ENCODE results near the gene PTPRN2. TPM values are rescaled to one million over a fixed set of nuclear protein-coding genes. Genes with fewer than 3 reads are reported as not detected.

PTPRN2 gene
- total and polyA plus RNA-seq, 2 of the 13 experiments (the other 11 are each of a cell fraction or from before 2014, with no cell fraction given), result 2.5 to 24.2 TPM

GRCh38 chr7:158519633-158520174 is 67.9 kb downstream of the PTPRN2 start:
- POLR2A ChIA-PET, result no interaction called here
- in situ Hi-C loops (cut with HindIII; ENCODE audit: extremely low pct_ligation_motif_present, low pct_unique_long_range_greater_than_20kb), result no loop called here
- CTCF ChIA-PET (ENCODE audit: low intra/inter-chr PET ratio, low total read pairs), result no interaction called here

More at GRCh38 chr7:158519633-158520174, 67.9 kb downstream of the PTPRN2 start:
- Histone ChIP-seq H3K27me3 (ENCODE audit: control insufficient read depth in 1 of 2, insufficient read depth in 2 of 2, low read length in 2 of 2) (no peaks in the 10 kb centered on the region), H4K20me1 (ENCODE audit: insufficient read depth, low read length) (peaks cover 47% of the 10 kb centered on the region), H3K4me2 (ENCODE audit: low read depth, low read length) (no peak overlapping the region), H3K36me3 (replicated peaks in 1 of 2; ENCODE audit: control insufficient read depth in 1 of 2, insufficient read depth in 2 of 2, low read length in 2 of 2) (peaks cover 7 to 18% of the 10 kb centered on the region in 2 experiments; a peak in 4 of 5 replicates), H3K9me3 (ENCODE audit: low read length) (no peaks in the 10 kb centered on the region), H3K27ac (ENCODE audit: extremely low read length, insufficient read depth, low read length) (no peak overlapping the region), H2AFZ (ENCODE audit: low read length) (no peak overlapping the region), H3K4me3 (replicated peaks in 1 of 3; ENCODE audit: insufficient read depth in 1 of 3, low read depth in 2 of 3, low read length in 3 of 3) (no peak overlapping the region), H3K4me1 (ENCODE audit: insufficient read depth, low read length) (peaks cover 13% of the 10 kb centered on the region), H3K9ac (ENCODE audit: insufficient read depth, low read depth, low read length) (no peak overlapping the region), H3K79me2 (ENCODE audit: insufficient read depth, low read length) (peaks cover 3% of the 10 kb centered on the region)
- 75% methylated on average over 4 of the region's 4 CpGs for WGBS (ENCODE audit: low lambda C conversion rate)
- no peak for ATAC-seq
- DNase-seq (ENCODE audit: low spot score), result no peak
- BruUV-seq (replicated peaks), result no TSS peak
- TF ChIP-seq ZNF639 (CRISPR knock-in tag; conservative IDR thresholded peaks at IDR 0.05) (no peak), ARID4A (CRISPR knock-in tag; IDR thresholded peaks at IDR 0.05; ENCODE audit: borderline replicate concordance) (no peak), HOXA7 (CRISPR knock-in tag; IDR thresholded peaks at IDR 0.05) (no peak), ZNF557 (CRISPR knock-in tag; IDR thresholded peaks at IDR 0.05) (no peak), ARNT2 (CRISPR knock-in tag; IDR thresholded peaks at IDR 0.05; ENCODE audit: low read depth) (no peak), ZNF292 (CRISPR knock-in tag; IDR thresholded peaks at IDR 0.05; ENCODE audit: borderline replicate concordance, low read depth) (no peak), FOXM1 (CRISPR knock-in tag; IDR thresholded peaks at IDR 0.05) (no peak), PRMT3 (CRISPR knock-in tag; IDR thresholded peaks at IDR 0.05; ENCODE audit: borderline replicate concordance, low read depth) (no peak), DMTF1 (CRISPR knock-in tag; IDR thresholded peaks at IDR 0.05) (no peak), YEATS2 (CRISPR knock-in tag; IDR thresholded peaks at IDR 0.05; ENCODE audit: borderline replicate concordance) (no peak), ZNF644 (CRISPR knock-in tag; IDR thresholded peaks at IDR 0.05; ENCODE audit: low read depth) (no peak), ZNF350 (CRISPR knock-in tag; IDR thresholded peaks at IDR 0.05; ENCODE audit: borderline replicate concordance, low read depth) (no peak), ZNF597 (CRISPR knock-in tag; IDR thresholded peaks at IDR 0.05) (no peak)
- intact Hi-C loops (cut with micrococcal nuclease; ENCODE audit: unreplicated experiment), result no loop called here
- FAIRE-seq, result no peak
